ENCODE data around the gene MTAP. TPM values are rescaled to one million over a fixed set of nuclear protein-coding genes. Genes with fewer than 3 reads are reported as not detected.

Gene MTAP
- total RNA-seq, 1 donor from 2014 or later: 35.2 TPM

- Histone ChIP-seq H3K4me1 (no peaks in the 10 kb centered on the region), H3K9me3 (peaks cover 10% of the 10 kb centered on the region), H3K36me3 (peaks cover 6% of the 10 kb centered on the region), H3K4me3 (no peak overlapping the region), H3K27ac (no peak overlapping the region), H3K27me3 (ENCODE audit: low read depth) (no peaks in the 10 kb centered on the region)
- intact Hi-C loops (cut with DNase I): no loop called here
- DNase-seq (no peak), ATAC-seq (no peak)
- no peak for TF ChIP-seq CTCF (IDR thresholded peaks at IDR 0.05)
These were observed 87.2 kb downstream of the MTAP start for GRCh38 chr9:21889673-21890072.

- no peaks in the 10 kb centered on the region for H3K4me1 ChIP-seq
These were observed 88.3 kb downstream of the MTAP start for GRCh38 chr9:21890696-21891095.

GRCh38 chr9:21901546-21901945 is 99.1 kb downstream of the MTAP start:
- Histone ChIP-seq H3K9me3 (peaks cover 22% of the 10 kb centered on the region), H3K27me3 (ENCODE audit: low read depth) (no peaks in the 10 kb centered on the region), H3K27ac (no peak overlapping the region), H3K36me3 (no peaks in the 10 kb centered on the region), H3K4me3 (no peak overlapping the region), H3K4me1 (no peaks in the 10 kb centered on the region)
- DNase-seq: no peak
- intact Hi-C loops (cut with DNase I): no loop called here
- no peak for TF ChIP-seq CTCF (IDR thresholded peaks at IDR 0.05)
- no peak for ATAC-seq

More at GRCh38 chr9:21890696-21891095, 88.3 kb downstream of the MTAP start:
- Histone ChIP-seq H3K36me3 (peaks cover 6% of the 10 kb centered on the region), H3K27me3 (ENCODE audit: low read depth) (no peaks in the 10 kb centered on the region), H3K9me3 (peaks cover 10% of the 10 kb centered on the region), H3K27ac (no peak overlapping the region), H3K4me3 (no peak overlapping the region)
- intact Hi-C loops (cut with DNase I): no loop called here
- no peak for ATAC-seq
- TF ChIP-seq CTCF (IDR thresholded peaks at IDR 0.05): no peak
- DNase-seq: no peak

GRCh38 chr9:21902136-21902535 is 99.7 kb downstream of the MTAP start:
- peaks cover 20% of the 10 kb centered on the region for H3K9me3 ChIP-seq
- no peaks in the 10 kb centered on the region for H3K27me3 ChIP-seq (ENCODE audit: low read depth)
- intact Hi-C loops (cut with DNase I): no loop called here
- no peak for DNase-seq
- no peak overlapping the region for H3K4me3 ChIP-seq
- H3K36me3 ChIP-seq: no peaks in the 10 kb centered on the region
- ATAC-seq: no peak
- no peaks in the 10 kb centered on the region for H3K4me1 ChIP-seq
- TF ChIP-seq CTCF (IDR thresholded peaks at IDR 0.05): no peak
- no peak overlapping the region for H3K27ac ChIP-seq

- intact Hi-C loops (cut with DNase I): no loop called here
- no peaks in the 10 kb centered on the region for H3K27me3 ChIP-seq (ENCODE audit: low read depth)
These were observed 101.0 kb downstream of the MTAP start for GRCh38 chr9:21903380-21903965.

More at GRCh38 chr9:21903380-21903965, 101.0 kb downstream of the MTAP start:
- Histone ChIP-seq H3K9me3 (peaks cover 19% of the 10 kb centered on the region), H3K36me3 (no peaks in the 10 kb centered on the region), H3K4me1 (no peaks in the 10 kb centered on the region), H3K4me3 (no peak overlapping the region), H3K27ac (no peak overlapping the region)
- DNase-seq (no peak), ATAC-seq (no peak)
- no peak for TF ChIP-seq CTCF (IDR thresholded peaks at IDR 0.05)

Data from lower lobe of right lung (tissue), 2 donors.